Kidney epithelial cell (primary cell): ENCODE results near the gene TTC12. TPM values are rescaled to one million over a fixed set of nuclear protein-coding genes. Genes with fewer than 3 reads are reported as not detected.

ENCODE experiments used
- DNase-seq: peaks from one replicate; pipeline ENCODE4 v3.0.0-alpha.2; 2010; ENCODE audit warnings: low read depth
- H3K27me3 ChIP-seq: 2 replicates; pipeline ENCODE4 v1.6.0; 2011; ENCODE audit warnings: low read length; ENCODE audit not compliant: control insufficient read depth, insufficient read depth
- H3K36me3 ChIP-seq: 2 replicates; pipeline ENCODE4 v1.5.1; 2011; ENCODE audit warnings: low read length; ENCODE audit not compliant: control insufficient read depth, insufficient read depth
- H3K4me3 ChIP-seq: 2 replicates; pipeline ENCODE4 v1.5.1; 2011; ENCODE audit warnings: low read depth, mild to moderate bottlenecking, control low read depth, low read length
- CTCF ChIP-seq: IDR thresholded peaks from 2 replicates; pipeline ENCODE4 v1.5.1; 2011; ENCODE audit warnings: mild to moderate bottlenecking, moderate library complexity, low read length, control low read depth, inconsistent platforms; ENCODE audit not compliant: insufficient read depth, poor library complexity, severe bottlenecking
- total RNA-seq: library from RNA; depleted of rRNA; stranded (reverse); fragments of >200 nt; gene quantifications from 2 replicates; pipeline ENCODE4 v1.2.3, GENCODE V29; 2015

TTC12 gene
- 15.2 and 17.1 TPM in 2 replicates for total RNA-seq

GRCh38 chr11:113314389-113315301 lies at the start of gene TTC12:
TTC12 (plus strand) TSS chr11:113314583; CDS start chr11:113316258, 1,675 bp downstream.
- Histone ChIP-seq H3K4me3 (peak within 1 kb of the TSS; percentile 91), H3K27me3 (no peaks in the 10 kb centered on the region), H3K36me3 (no peaks in the 10 kb centered on the region)
- no peak for TF ChIP-seq CTCF
- DNase-seq: peak; percentile 45

GRCh38 chr11:113265362-113265761 lies 49.0 kb upstream of the TTC12 start:
- H3K4me3 ChIP-seq: no peak overlapping the region
- TF ChIP-seq CTCF: no peak
- H3K36me3 ChIP-seq: no peaks in the 10 kb centered on the region
- no peaks in the 10 kb centered on the region for H3K27me3 ChIP-seq
- DNase-seq: no peak

GRCh38 chr11:113267493-113267892 lies 46.9 kb upstream of the TTC12 start:
- Histone ChIP-seq H3K36me3 (no peaks in the 10 kb centered on the region), H3K4me3 (no peak overlapping the region), H3K27me3 (no peaks in the 10 kb centered on the region)
- TF ChIP-seq CTCF: no peak
- no peak for DNase-seq

GRCh38 chr11:113269096-113269495 lies 45.3 kb upstream of the TTC12 start:
- H3K36me3 ChIP-seq: no peaks in the 10 kb centered on the region
- no peak for TF ChIP-seq CTCF
- H3K27me3 ChIP-seq: no peaks in the 10 kb centered on the region
- no peak overlapping the region for H3K4me3 ChIP-seq
- DNase-seq: no peak

GRCh38 chr11:113269636-113270035 lies 44.7 kb upstream of the TTC12 start:
- TF ChIP-seq CTCF: no peak
- DNase-seq: no peak
- H3K4me3 ChIP-seq: no peak overlapping the region
- no peaks in the 10 kb centered on the region for H3K36me3 ChIP-seq
- H3K27me3 ChIP-seq: no peaks in the 10 kb centered on the region
